CD4-positive, alpha-beta T cell (primary cell): Measurements from ENCODE around the gene ZSCAN9. TPM values are rescaled to one million over a fixed set of nuclear protein-coding genes. Genes with fewer than 3 reads are reported as not detected.

Experiments used
- ATAC-seq: fragments of 200-7000 bp; cut with Tn5 transposase; one replicate; pipeline ENCODE4 v1.10.0; 2022; ENCODE audit warnings: mild to moderate bottlenecking; ENCODE audit not compliant: poor library complexity
- CTCF ChIA-PET: fragments of 350-600 bp; sonication (Branson Sonifier 250); formaldehyde crosslinking; loops from one replicate; lab custom pipeline; 2021; ENCODE audit warnings: antibody characterized with exemption, inconsistent platforms; lab: Charles Lee
- POLR2A ChIA-PET: fragments of 350-600 bp; sonication (Branson Sonifier 250); formaldehyde crosslinking; loops from one replicate; lab custom pipeline; 2021; ENCODE audit warnings: antibody characterized with exemption, inconsistent platforms; lab: Charles Lee
- DNase-seq, 14 experiments: peaks; one replicate each; pipeline ENCODE4 v3.0.0-alpha.2; 2013 to 2020; ENCODE audit warnings: mixed read lengths in 2 of 14
- H3K27ac ChIP-seq, 2 donors: one replicate each; pipeline versions ENCODE4 v1.5.1 to v1.7.0; 2013; ENCODE audit warnings: low read length in 2 of 2, low read depth in 1 of 2, mild to moderate bottlenecking in 1 of 2
- H3K27me3 ChIP-seq, 2 experiments: 1 replicate in 1 of 2; 2 replicates in 1 of 2; pipeline versions ENCODE4 v1.6.1 to v1.7.0; 2013; ENCODE audit warnings: low read length in 2 of 2, control low read depth in 1 of 2, mild to moderate bottlenecking in 1 of 2, moderate library complexity in 1 of 2; ENCODE audit not compliant: insufficient read depth in 2 of 2, control insufficient read depth in 1 of 2
- H3K36me3 ChIP-seq: one replicate; pipeline ENCODE4 v1.6.1; 2013; ENCODE audit warnings: low read length, control low read depth; ENCODE audit not compliant: insufficient read depth
- H3K4me1 ChIP-seq: one replicate; pipeline ENCODE4 v1.6.1; 2013; ENCODE audit warnings: low read length, control low read depth; ENCODE audit not compliant: insufficient read depth
- H3K4me3 ChIP-seq: one replicate; pipeline ENCODE4 v1.5.1; 2013; ENCODE audit warnings: mild to moderate bottlenecking, low read length, moderate library complexity
- H3K9me3 ChIP-seq, 2 experiments: 1 replicate in 1 of 2; 2 replicates in 1 of 2; pipeline versions ENCODE4 v1.6.1 to v1.7.0; 2013; ENCODE audit warnings: low read length in 2 of 2, mild to moderate bottlenecking in 2 of 2, control low read depth in 1 of 2, moderate library complexity in 1 of 2; ENCODE audit not compliant: control insufficient read depth in 1 of 2, insufficient read depth in 1 of 2
- H3K27ac Mint-ChIP-seq: one replicate; pipeline ENCODE4 v1.8.0; 2020; ENCODE audit warnings: mixed read lengths
- H3K27me3 Mint-ChIP-seq: one replicate; pipeline ENCODE4 v1.8.0; 2021; ENCODE audit warnings: mixed read lengths
- H3K36me3 Mint-ChIP-seq: one replicate; pipeline ENCODE4 v1.8.0; 2021; ENCODE audit warnings: low read depth, mixed read lengths
- H3K4me1 Mint-ChIP-seq: one replicate; pipeline ENCODE4 v1.8.0; 2021; ENCODE audit warnings: low read depth, mixed read lengths
- H3K4me3 Mint-ChIP-seq: one replicate; pipeline ENCODE4 v1.8.0; 2020; ENCODE audit warnings: mild to moderate bottlenecking, mixed read lengths
- H3K9me3 Mint-ChIP-seq: one replicate; pipeline ENCODE4 v1.8.0; 2020; ENCODE audit warnings: mixed read lengths
- CTCF ChIP-seq: fragments of 200-600 bp; IDR thresholded peaks from one replicate; pipeline ENCODE4 v1.8.0; 2022; ENCODE audit warnings: antibody characterized with exemption, mild to moderate bottlenecking
- intact Hi-C, 2 experiments: fragments of 100-400 bp; cut with DNase I in 1 of 2; cut with micrococcal nuclease in 1 of 2; formaldehyde crosslinking; loops; one replicate each; pipeline versions ENCODE4 v1.15.1 to v1.9.0; 2023 to 2025; cut with DNase I, micrococcal nuclease
- total RNA-seq, 174 experiments: library from RNA in 2 of 174; stranded (reverse) in 2 of 174; gene quantifications; one replicate each; pipeline ENCODE4 v1.2.3 and lab custom pipeline; 2021 to 2026

ZSCAN9 gene
- total RNA-seq, 2 experiments from 2014 or later = 0.85 to 0.89 TPM

- Mint-ChIP-seq H3K9me3 (peaks cover 9% of the 10 kb centered on the region), H3K27me3 (peaks cover 88% of the 10 kb centered on the region), H3K4me1 (peaks cover 16% of the 10 kb centered on the region), H3K27ac (no peak overlapping the region), H3K36me3 (peaks cover 7% of the 10 kb centered on the region), H3K4me3 (no peak overlapping the region)
- Histone ChIP-seq H3K4me1 (peaks cover 14% of the 10 kb centered on the region), H3K36me3 (no peaks in the 10 kb centered on the region), H3K27me3 (peaks cover 51 to 81% of the 10 kb centered on the region in 2 experiments), H3K27ac (no peak overlapping the region), H3K9me3 (peaks cover 11 to 20% of the 10 kb centered on the region in 2 experiments), H3K4me3 (no peak overlapping the region)
- DNase-seq (no peak), ATAC-seq (no peak)
- POLR2A ChIA-PET = no interaction called here
- intact Hi-C loops = no loop called here
- CTCF ChIA-PET = interaction anchor here (0.5 kb wide), 1 partner anchor 857 kb away, joined by 3 read pairs; no protein-coding TSS in a partner anchor
- TF ChIP-seq CTCF = no peak
Observed at GRCh38 chr6:28205879-28206278, 19.2 kb upstream of the ZSCAN9 start.

GRCh38 chr6:28206527-28206926 is 18.5 kb upstream of the ZSCAN9 start:
- Mint-ChIP-seq H3K27me3 (peaks cover 90% of the 10 kb centered on the region), H3K36me3 (peaks cover 7% of the 10 kb centered on the region), H3K4me1 (peaks cover 16% of the 10 kb centered on the region), H3K4me3 (no peak overlapping the region), H3K9me3 (peaks cover 9% of the 10 kb centered on the region), H3K27ac (no peak overlapping the region)
- DNase-seq = no peak
- Histone ChIP-seq H3K4me1 (peaks cover 14% of the 10 kb centered on the region), H3K27ac (no peak overlapping the region), H3K36me3 (no peaks in the 10 kb centered on the region), H3K27me3 (peaks cover 57 to 84% of the 10 kb centered on the region in 2 experiments), H3K4me3 (no peak overlapping the region), H3K9me3 (peaks cover 11 to 22% of the 10 kb centered on the region in 2 experiments)
- POLR2A ChIA-PET = no interaction called here
- no peak for TF ChIP-seq CTCF
- intact Hi-C loops = no loop called here
- CTCF ChIA-PET = interaction anchor here (0.5 kb wide), 1 partner anchor 857 kb away, joined by 3 read pairs; no protein-coding TSS in a partner anchor
- ATAC-seq = no peak

GRCh38 chr6:28206928-28207509 is 18.1 kb upstream of the ZSCAN9 start:
- CTCF ChIA-PET = no interaction called here
- no peak for ATAC-seq

More at GRCh38 chr6:28206928-28207509, 18.1 kb upstream of the ZSCAN9 start:
- POLR2A ChIA-PET = no interaction called here
- no peak overlapping the region for H3K4me3 Mint-ChIP-seq
- Histone ChIP-seq H3K36me3 (no peaks in the 10 kb centered on the region), H3K4me3 (no peak overlapping the region), H3K9me3 (peaks cover 11 to 27% of the 10 kb centered on the region in 2 experiments), H3K4me1 (peaks cover 19% of the 10 kb centered on the region), H3K27me3 (peaks cover 60 to 84% of the 10 kb centered on the region in 2 experiments), H3K27ac (no peak overlapping the region)
- H3K9me3 Mint-ChIP-seq = peaks cover 9% of the 10 kb centered on the region
- H3K36me3 Mint-ChIP-seq = peaks cover 7% of the 10 kb centered on the region
- peaks cover 92% of the 10 kb centered on the region for H3K27me3 Mint-ChIP-seq
- peaks cover 18% of the 10 kb centered on the region for H3K4me1 Mint-ChIP-seq
- DNase-seq = no peak
- TF ChIP-seq CTCF = no peak
- intact Hi-C loops = no loop called here
- H3K27ac Mint-ChIP-seq = no peak overlapping the region
